IPS-18a (cell line): ENCODE results near the gene ATP8A2.

Source experiments
- H3K27ac ChIP-seq: one replicate; pipeline ENCODE4 v1.5.1; 2013; ENCODE audit warnings: low read length
- H3K27me3 ChIP-seq: one replicate; pipeline ENCODE4 v1.6.1; 2013; ENCODE audit warnings: mild to moderate bottlenecking, low read length; ENCODE audit not compliant: control insufficient read depth, insufficient read depth
- H3K36me3 ChIP-seq: one replicate; pipeline ENCODE4 v1.6.1; 2013; ENCODE audit warnings: low read depth, low read length; ENCODE audit not compliant: control insufficient read depth
- H3K4me1 ChIP-seq: one replicate; pipeline ENCODE4 v1.6.1; 2013; ENCODE audit warnings: low read depth, low read length; ENCODE audit not compliant: control insufficient read depth
- H3K4me3 ChIP-seq: one replicate; pipeline ENCODE4 v1.5.1; 2013; ENCODE audit warnings: low read length
- H3K9ac ChIP-seq: one replicate; pipeline ENCODE4 v1.6.1; 2013; ENCODE audit warnings: mild to moderate bottlenecking, low read length, moderate library complexity
- H3K9me3 ChIP-seq: one replicate; pipeline ENCODE4 v1.6.1; 2013; ENCODE audit warnings: low read depth, low read length; ENCODE audit not compliant: control insufficient read depth

Gene ATP8A2

DNA sequence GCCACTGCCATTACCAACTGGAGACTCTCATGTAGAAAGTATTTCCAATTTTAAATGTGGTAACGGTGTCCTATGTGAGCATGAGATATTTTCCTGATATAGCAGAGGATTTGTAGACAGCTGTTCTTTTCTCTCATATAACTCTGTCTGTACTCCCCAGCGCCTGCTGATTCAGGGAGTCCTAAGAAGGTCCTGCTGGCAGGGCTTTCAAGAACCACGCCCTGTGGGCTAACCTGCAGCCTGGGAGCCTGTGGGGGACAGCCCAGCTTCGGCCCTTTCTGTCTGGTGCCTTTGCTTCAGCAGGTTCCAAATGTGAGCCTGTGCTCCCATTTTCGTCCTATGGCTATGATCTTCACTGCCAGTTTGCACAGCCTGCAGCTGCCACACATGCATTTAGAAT, 316.8 kb downstream of the ATP8A2 start:
- Histone ChIP-seq H3K27me3 (no peaks in the 10 kb centered on the region), H3K4me1 (no peaks in the 10 kb centered on the region), H3K9me3 (no peaks in the 10 kb centered on the region), H3K4me3 (no peak overlapping the region), H3K36me3 (no peaks in the 10 kb centered on the region), H3K9ac (no peak overlapping the region), H3K27ac (no peak overlapping the region)

DNA sequence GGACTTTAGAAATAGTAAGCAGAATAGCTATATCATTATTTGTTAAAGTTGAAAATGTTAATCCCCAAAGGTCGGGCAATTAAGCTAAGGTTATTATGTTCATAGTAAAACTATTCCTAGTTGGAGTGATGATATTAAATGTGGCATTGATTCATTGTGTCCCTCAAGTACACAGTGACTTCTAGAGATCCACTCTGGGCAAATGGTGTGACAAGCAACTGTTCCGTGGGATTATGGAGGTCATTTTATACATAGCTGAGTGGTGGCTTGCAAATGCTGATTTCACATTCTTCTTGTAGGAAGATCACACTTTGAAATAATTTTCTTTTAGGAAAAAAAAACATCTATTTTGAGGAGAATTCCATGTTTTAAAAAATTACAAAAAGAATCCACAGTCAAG, 317.8 kb downstream of the ATP8A2 start:
- no peaks in the 10 kb centered on the region for H3K36me3 ChIP-seq
- no peaks in the 10 kb centered on the region for H3K9me3 ChIP-seq
- H3K27me3 ChIP-seq = no peaks in the 10 kb centered on the region
- H3K4me1 ChIP-seq = no peaks in the 10 kb centered on the region
- no peak overlapping the region for H3K4me3 ChIP-seq
- no peak overlapping the region for H3K27ac ChIP-seq
- H3K9ac ChIP-seq = no peak overlapping the region

DNA sequence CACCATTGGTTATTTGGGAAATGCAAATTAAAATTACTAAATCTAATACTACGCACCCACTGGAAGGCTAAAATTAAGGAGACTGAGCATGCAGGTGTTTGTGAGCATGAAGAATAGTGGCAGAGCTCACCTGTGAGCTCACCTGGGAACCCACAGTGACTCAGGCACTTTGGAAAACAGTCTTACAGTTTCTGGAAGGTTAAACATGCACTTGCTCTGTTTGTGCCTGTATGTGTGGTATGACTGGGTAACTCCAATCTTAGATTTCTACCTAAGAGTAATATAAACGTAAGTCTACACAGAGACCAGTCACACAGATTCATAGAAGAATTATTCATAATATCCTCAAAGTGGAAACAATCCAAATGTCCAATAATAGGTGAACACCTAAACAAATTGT, 318.8 kb downstream of the ATP8A2 start:
- H3K4me1 ChIP-seq = no peaks in the 10 kb centered on the region
- no peak overlapping the region for H3K9ac ChIP-seq
- no peaks in the 10 kb centered on the region for H3K9me3 ChIP-seq
- H3K36me3 ChIP-seq = no peaks in the 10 kb centered on the region
- no peak overlapping the region for H3K27ac ChIP-seq
- no peak overlapping the region for H3K4me3 ChIP-seq
- no peaks in the 10 kb centered on the region for H3K27me3 ChIP-seq

DNA sequence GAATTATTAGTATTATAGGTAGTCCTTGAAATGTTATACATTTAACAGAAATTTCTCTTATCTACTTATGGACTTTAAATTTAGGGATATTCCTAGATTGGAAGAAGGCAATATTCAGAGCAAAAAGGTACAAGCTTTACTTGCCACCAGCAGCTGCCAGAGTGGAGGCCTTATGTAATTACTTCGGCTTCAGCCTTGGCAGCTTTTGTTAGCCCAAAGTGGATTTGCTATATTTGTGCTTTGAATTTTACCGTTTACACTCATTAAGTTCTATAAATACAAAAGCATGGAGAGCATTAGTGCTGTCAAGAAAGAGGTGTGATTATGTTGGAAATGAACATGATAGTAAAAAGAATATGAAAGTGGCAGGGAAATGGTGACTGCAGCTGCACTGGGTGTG, 319.9 kb downstream of the ATP8A2 start:
- no peaks in the 10 kb centered on the region for H3K27me3 ChIP-seq
- no peaks in the 10 kb centered on the region for H3K4me1 ChIP-seq
- H3K9ac ChIP-seq = no peak overlapping the region
- H3K36me3 ChIP-seq = no peaks in the 10 kb centered on the region
- H3K9me3 ChIP-seq = no peaks in the 10 kb centered on the region
- no peak overlapping the region for H3K4me3 ChIP-seq
- no peak overlapping the region for H3K27ac ChIP-seq

DNA sequence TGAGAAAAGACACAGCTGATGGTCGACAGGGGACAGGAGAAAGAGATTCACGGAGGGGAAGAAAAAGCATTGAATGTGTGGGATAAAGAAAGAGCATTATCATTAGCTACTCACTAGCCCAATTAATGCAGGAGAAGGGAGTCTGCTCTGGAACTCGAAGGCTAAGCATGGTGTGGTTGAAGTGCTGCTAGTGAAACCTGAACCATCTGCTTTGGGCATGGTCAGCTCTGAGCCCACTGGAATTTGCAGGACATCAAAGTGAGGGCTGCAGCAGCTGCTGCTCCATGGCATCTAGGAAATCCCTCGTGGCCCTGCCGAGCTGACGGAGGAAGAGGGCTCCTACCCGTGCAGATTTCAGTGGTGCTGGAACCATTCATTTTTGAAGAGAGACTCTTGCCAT, 320.3 kb downstream of the ATP8A2 start:
- Histone ChIP-seq H3K4me1 (no peaks in the 10 kb centered on the region), H3K27ac (no peak overlapping the region), H3K9me3 (no peaks in the 10 kb centered on the region), H3K36me3 (no peaks in the 10 kb centered on the region), H3K9ac (no peak overlapping the region), H3K4me3 (no peak overlapping the region), H3K27me3 (no peaks in the 10 kb centered on the region)

DNA sequence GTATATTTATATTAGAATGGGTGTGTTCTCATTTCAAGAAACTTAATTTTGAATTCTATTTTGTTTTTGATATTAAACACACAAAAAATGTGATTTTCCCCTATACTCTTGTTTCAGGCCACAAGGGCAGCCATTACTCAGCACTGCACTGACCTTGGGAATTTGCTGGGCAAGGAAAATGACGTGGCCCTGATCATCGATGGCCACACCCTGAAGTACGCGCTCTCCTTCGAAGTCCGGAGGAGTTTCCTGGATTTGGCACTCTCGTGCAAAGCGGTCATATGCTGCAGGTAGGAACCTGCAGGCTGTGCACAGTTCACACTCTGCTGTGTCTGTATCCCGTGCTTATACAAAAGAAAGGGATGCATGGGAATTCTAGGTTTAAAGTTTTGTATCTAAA, 327.3 kb downstream of the ATP8A2 start:
- H3K36me3 ChIP-seq = no peaks in the 10 kb centered on the region
- no peaks in the 10 kb centered on the region for H3K9me3 ChIP-seq
- H3K27me3 ChIP-seq = no peaks in the 10 kb centered on the region
- H3K4me1 ChIP-seq = no peaks in the 10 kb centered on the region
- H3K4me3 ChIP-seq = no peak overlapping the region
- no peak overlapping the region for H3K27ac ChIP-seq
- no peak overlapping the region for H3K9ac ChIP-seq

DNA sequence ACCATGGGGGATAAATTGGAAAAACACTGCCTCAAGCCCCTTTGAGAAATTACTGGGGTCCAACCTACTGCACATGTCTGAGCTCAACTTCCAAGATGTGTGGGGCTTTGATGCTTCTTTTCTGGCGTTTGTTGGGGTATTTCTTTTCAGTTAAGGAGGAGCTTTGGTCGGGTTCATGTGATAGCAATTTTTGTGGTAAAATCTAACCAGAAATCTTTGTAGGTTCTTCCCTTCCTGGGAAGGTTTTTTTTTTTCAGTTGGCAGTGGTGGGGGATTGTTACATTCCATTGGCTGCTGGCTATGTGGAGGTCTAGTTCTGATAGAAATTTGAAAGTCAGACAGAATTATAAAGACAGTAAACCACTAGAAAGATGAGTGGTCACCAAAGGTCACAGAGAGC, 327.8 kb downstream of the ATP8A2 start:
- no peaks in the 10 kb centered on the region for H3K4me1 ChIP-seq
- H3K9me3 ChIP-seq = no peaks in the 10 kb centered on the region
- no peaks in the 10 kb centered on the region for H3K27me3 ChIP-seq
- H3K9ac ChIP-seq = no peak overlapping the region
- H3K4me3 ChIP-seq = no peak overlapping the region
- H3K27ac ChIP-seq = no peak overlapping the region
- no peaks in the 10 kb centered on the region for H3K36me3 ChIP-seq

DNA sequence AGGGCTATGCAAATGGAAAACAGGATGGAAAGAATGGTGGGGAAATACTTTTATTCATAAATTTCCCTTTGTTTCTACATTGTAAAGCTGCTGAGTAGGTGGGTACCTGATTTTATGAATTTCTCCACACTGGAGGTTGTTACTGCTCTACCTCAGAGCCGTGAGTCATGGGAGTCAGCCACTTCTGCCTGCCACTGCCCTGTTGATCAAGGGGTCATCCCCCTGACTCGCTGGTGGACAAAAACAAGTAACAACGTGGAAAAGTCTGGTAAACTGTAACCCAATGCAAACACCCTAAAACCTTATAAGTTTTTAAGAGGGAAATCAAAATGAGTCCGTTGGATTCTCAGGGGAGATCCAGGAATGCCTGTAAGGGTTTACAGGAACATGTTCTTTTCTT, 329.5 kb downstream of the ATP8A2 start:
- H3K27ac ChIP-seq = no peak overlapping the region
- no peaks in the 10 kb centered on the region for H3K4me1 ChIP-seq
- no peaks in the 10 kb centered on the region for H3K27me3 ChIP-seq
- no peak overlapping the region for H3K4me3 ChIP-seq
- H3K9ac ChIP-seq = no peak overlapping the region
- H3K9me3 ChIP-seq = no peaks in the 10 kb centered on the region
- no peaks in the 10 kb centered on the region for H3K36me3 ChIP-seq

DNA sequence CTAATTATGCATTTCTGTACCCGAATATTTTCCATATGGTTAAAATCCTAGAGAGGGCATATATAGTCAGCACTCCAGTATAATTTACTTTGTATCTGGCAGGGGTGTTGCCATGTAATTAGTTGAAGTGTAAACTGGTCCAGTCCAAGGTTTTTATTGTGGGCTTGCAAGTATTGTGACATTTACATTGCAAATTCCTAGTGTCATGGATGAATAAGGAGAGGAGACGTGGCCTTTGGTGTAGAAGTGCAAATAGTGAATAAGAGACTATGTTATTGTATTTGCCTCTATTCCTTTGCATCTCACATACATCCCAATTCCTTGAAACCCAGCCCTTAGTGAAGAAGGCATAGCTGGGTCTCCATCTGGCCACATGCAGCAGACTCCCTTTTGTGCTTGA, 330.6 kb downstream of the ATP8A2 start:
- no peak overlapping the region for H3K27ac ChIP-seq
- H3K4me3 ChIP-seq = no peak overlapping the region
- H3K9me3 ChIP-seq = no peaks in the 10 kb centered on the region
- H3K27me3 ChIP-seq = no peaks in the 10 kb centered on the region
- no peaks in the 10 kb centered on the region for H3K36me3 ChIP-seq
- H3K4me1 ChIP-seq = no peaks in the 10 kb centered on the region
- H3K9ac ChIP-seq = no peak overlapping the region

DNA sequence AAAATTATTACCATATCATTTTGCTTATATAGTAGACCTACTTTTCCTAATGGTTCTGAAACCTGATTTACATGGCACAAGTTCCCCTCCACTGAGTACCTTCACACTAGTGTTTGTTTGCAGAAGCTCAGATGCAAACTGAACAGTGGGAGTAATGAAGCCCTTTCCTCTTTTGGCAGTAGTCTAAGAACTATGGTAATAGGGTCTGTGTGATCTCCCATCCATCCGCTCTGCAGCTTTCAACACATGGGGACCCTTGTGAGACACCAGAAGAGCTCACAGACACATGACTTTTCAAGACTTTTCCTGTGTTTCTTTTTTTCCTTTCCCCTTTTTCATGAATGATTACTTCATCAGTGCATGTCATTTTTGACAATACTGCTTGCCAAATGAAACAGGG, 336.0 kb downstream of the ATP8A2 start:
- no peak overlapping the region for H3K9ac ChIP-seq
- H3K4me1 ChIP-seq = no peaks in the 10 kb centered on the region
- H3K9me3 ChIP-seq = no peaks in the 10 kb centered on the region
- H3K27ac ChIP-seq = no peak overlapping the region
- no peaks in the 10 kb centered on the region for H3K36me3 ChIP-seq
- no peak overlapping the region for H3K4me3 ChIP-seq
- no peaks in the 10 kb centered on the region for H3K27me3 ChIP-seq

DNA sequence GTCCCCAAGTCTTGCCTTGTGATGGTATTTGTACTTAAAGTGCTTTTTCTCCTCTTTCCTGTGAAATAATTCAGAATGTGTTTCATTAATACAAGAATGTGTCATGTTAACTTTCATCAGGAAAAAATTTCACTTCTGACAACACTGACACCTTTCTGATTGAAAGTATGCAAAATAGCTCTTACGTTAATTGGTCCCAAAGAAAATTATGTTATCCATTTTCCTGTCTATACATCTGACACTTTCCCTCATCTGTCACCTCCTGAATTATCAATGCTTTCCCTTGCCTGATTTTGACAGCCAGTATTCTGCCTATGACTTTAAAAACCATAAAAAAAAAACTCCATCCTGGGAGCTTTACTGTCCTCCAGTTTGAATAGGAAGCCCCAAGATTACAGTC, 336.5 kb downstream of the ATP8A2 start:
- Histone ChIP-seq H3K27ac (no peak overlapping the region), H3K9ac (no peak overlapping the region), H3K27me3 (no peaks in the 10 kb centered on the region), H3K36me3 (no peaks in the 10 kb centered on the region), H3K4me1 (no peaks in the 10 kb centered on the region), H3K4me3 (no peak overlapping the region), H3K9me3 (no peaks in the 10 kb centered on the region)

DNA sequence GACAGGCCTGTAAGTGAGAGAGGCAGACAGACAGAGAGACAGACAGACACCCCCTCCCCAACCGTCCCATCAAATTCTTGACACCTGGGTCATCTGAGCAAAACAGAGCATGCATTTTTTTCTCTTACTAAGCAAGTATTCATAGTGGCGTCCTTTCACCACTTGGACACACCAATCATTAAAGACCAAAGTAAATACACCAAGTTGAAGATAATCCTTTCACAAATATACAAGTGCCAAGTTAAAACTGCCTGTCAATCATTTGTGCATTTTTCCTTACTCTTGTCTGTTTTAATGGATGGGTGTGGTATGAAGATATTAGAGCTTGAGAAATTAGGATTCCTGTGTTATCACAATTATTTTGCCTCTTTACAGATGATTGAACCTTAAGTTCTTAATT, 337.3 kb downstream of the ATP8A2 start:
- H3K9me3 ChIP-seq = no peaks in the 10 kb centered on the region
- H3K9ac ChIP-seq = no peak overlapping the region
- H3K36me3 ChIP-seq = no peaks in the 10 kb centered on the region
- H3K4me3 ChIP-seq = no peak overlapping the region
- no peaks in the 10 kb centered on the region for H3K27me3 ChIP-seq
- H3K4me1 ChIP-seq = no peaks in the 10 kb centered on the region
- H3K27ac ChIP-seq = no peak overlapping the region

DNA sequence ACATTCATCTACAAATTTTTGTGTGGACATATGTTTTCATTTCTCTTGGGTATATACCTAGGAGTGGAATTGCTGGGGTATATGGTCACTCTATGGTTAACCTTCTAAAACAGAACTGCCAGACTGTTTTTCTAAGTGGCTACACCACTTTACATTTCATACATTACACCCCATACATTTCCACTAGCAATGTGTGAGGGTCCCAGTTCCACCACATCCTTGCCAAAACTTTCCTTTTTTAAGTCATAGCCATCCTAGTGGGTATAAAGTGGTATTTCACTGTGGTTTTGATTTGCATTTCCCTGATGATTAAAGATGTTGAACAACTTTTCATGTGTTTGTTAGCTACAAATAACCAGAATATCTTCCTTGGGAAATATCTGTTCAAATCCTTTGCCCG, 344.0 kb downstream of the ATP8A2 start:
- Histone ChIP-seq H3K4me3 (no peak overlapping the region), H3K9ac (no peak overlapping the region), H3K9me3 (no peaks in the 10 kb centered on the region), H3K4me1 (no peaks in the 10 kb centered on the region), H3K27me3 (no peaks in the 10 kb centered on the region), H3K36me3 (no peaks in the 10 kb centered on the region), H3K27ac (no peak overlapping the region)
